H1 (cell line): ENCODE data around the gene ACAP3. TPM values are rescaled to one million over a fixed set of nuclear protein-coding genes. Genes with fewer than 3 reads are reported as not detected.

ENCODE experiments used
- CTCF ChIA-PET: fragments of 300-600 bp; sonication (Branson Sonifier 250); formaldehyde crosslinking; loops from one replicate; lab custom pipeline; 2021; ENCODE audit not compliant: partially characterized antibody; lab: Charles Lee
- POLR2A ChIA-PET: fragments of 300-600 bp; sonication (Branson Sonifier 250); formaldehyde crosslinking; loops from one replicate; lab custom pipeline; 2021; ENCODE audit warnings: inconsistent platforms; ENCODE audit not compliant: partially characterized antibody; lab: Charles Lee
- DNase-seq, 2 experiments: peaks; one replicate each; pipeline versions ENCODE4 v3.0.0 to v3.0.0-alpha.2; 2010 to 2022; ENCODE audit warnings: low spot score in 2 of 2, low read depth in 1 of 2, mixed read lengths in 1 of 2
- FAIRE-seq: peaks from 2 replicates; lab custom pipeline; 2011; peaks lifted over from hg19 to GRCh38; lab: Jason Lieb, UNC
- H2AFZ ChIP-seq: 2 replicates; pipeline ENCODE4 v1.8.1; 2012; ENCODE audit warnings: low read length, inconsistent platforms
- H2AK5ac ChIP-seq: 2 replicates; pipeline ENCODE4 v1.6.1; 2013; ENCODE audit warnings: low read depth, low read length
- H2BK120ac ChIP-seq: replicated peaks from 2 replicates; pipeline ENCODE3; 2013; ENCODE audit warnings: low read depth, low read length, inconsistent platforms
- H2BK12ac ChIP-seq: 2 replicates; pipeline ENCODE4 v1.6.1; 2013; ENCODE audit warnings: low read depth, low read length
- H2BK15ac ChIP-seq: 2 replicates; pipeline ENCODE4 v1.6.1; 2013; ENCODE audit warnings: low read length
- H2BK20ac ChIP-seq: 2 replicates; pipeline ENCODE4 v1.6.1; 2013; ENCODE audit warnings: low read length
- H2BK5ac ChIP-seq: 2 replicates; pipeline ENCODE4 v1.6.1; 2013; ENCODE audit warnings: low read depth, low read length
- H3K14ac ChIP-seq: 2 replicates; pipeline ENCODE4 v1.6.1; 2013; ENCODE audit warnings: inconsistent platforms; ENCODE audit not compliant: insufficient read length
- H3K18ac ChIP-seq: 2 replicates; pipeline ENCODE4 v1.6.1; 2013; ENCODE audit warnings: low read length; ENCODE audit errors: extremely low read depth
- H3K23ac ChIP-seq: 2 replicates; pipeline ENCODE4 v1.6.1; 2013; ENCODE audit warnings: inconsistent platforms; ENCODE audit not compliant: insufficient read length
- H3K23me2 ChIP-seq: 2 replicates; pipeline ENCODE4 v1.6.1; 2013; ENCODE audit warnings: low read depth, low read length
- H3K27ac ChIP-seq: 2 replicates; pipeline ENCODE4 v1.6.1; 2011; ENCODE audit warnings: low read depth, low read length, inconsistent platforms
- H3K27me3 ChIP-seq, 4 experiments: replicated peaks in 1 of 4; 1 replicate in 1 of 4; 2 replicates in 3 of 4; pipeline versions ENCODE4 v1.6.1 to v1.8.1; 2011 to 2013; ENCODE audit warnings: low read length in 3 of 4, mild to moderate bottlenecking in 3 of 4, inconsistent platforms in 2 of 4, mixed read lengths in 2 of 4, moderate library complexity in 1 of 4; ENCODE audit not compliant: control insufficient read depth in 3 of 4, insufficient read depth in 3 of 4; ENCODE audit errors: extremely low read depth in 1 of 4
- H3K36me3 ChIP-seq, 4 experiments: 2 replicates each; pipeline versions ENCODE4 v1.6.1 to v1.8.1; 2011 to 2013; ENCODE audit warnings: mild to moderate bottlenecking in 4 of 4, low read length in 3 of 4, moderate library complexity in 2 of 4, control low read depth in 1 of 4, inconsistent platforms in 1 of 4; ENCODE audit not compliant: insufficient read depth in 4 of 4, control insufficient read depth in 2 of 4
- H3K4ac ChIP-seq: replicated peaks from 2 replicates; pipeline ENCODE3; 2013; ENCODE audit warnings: low read length, low read depth, mixed read lengths, inconsistent platforms; ENCODE audit not compliant: insufficient read length
- H3K4me1 ChIP-seq, 4 experiments: replicated peaks in 1 of 4; 1 replicate in 1 of 4; 2 replicates in 3 of 4; pipeline versions ENCODE4 v1.6.1 to v1.8.1; 2011 to 2013; ENCODE audit warnings: low read length in 3 of 4, inconsistent platforms in 2 of 4, mixed read lengths in 1 of 4; ENCODE audit not compliant: insufficient read depth in 4 of 4, control insufficient read depth in 3 of 4
- H3K4me2 ChIP-seq, 2 experiments: 2 replicates each; pipeline versions ENCODE4 v1.6.1 to v1.8.1; 2011 to 2013; ENCODE audit warnings: low read depth in 2 of 2, low read length in 2 of 2, control low read depth in 1 of 2, inconsistent platforms in 1 of 2, mild to moderate bottlenecking in 1 of 2; ENCODE audit not compliant: insufficient read depth in 1 of 2
- H3K4me3 ChIP-seq, 4 experiments: fragments of 200-600, 300-600 bp in 1 of 4; sonication (generic), shearing (Covaris generic), sonication (Bioruptor Twin) in 1 of 4; 2 replicates each; pipeline versions ENCODE4 v1.5.1 to v1.8.1; 2011 to 2016; ENCODE audit warnings: low read length in 4 of 4, low read depth in 3 of 4, control low read depth in 2 of 4, inconsistent platforms in 2 of 4, mild to moderate bottlenecking in 2 of 4, mixed read lengths in 1 of 4, moderate library complexity in 1 of 4; ENCODE audit not compliant: insufficient read depth in 2 of 4; ENCODE audit errors: extremely low read depth in 1 of 4
- H3K56ac ChIP-seq: replicated peaks from 2 replicates; pipeline ENCODE3; 2013; ENCODE audit warnings: low read depth, mild to moderate bottlenecking, mixed read lengths, low read length, inconsistent platforms; ENCODE audit not compliant: insufficient read length
- H3K79me1 ChIP-seq: 2 replicates; pipeline ENCODE4 v1.6.1; 2013; ENCODE audit warnings: low read depth, low read length, control low read depth
- H3K79me2 ChIP-seq, 2 experiments: 2 replicates each; pipeline versions ENCODE4 v1.6.1 to v1.8.1; 2012 to 2013; ENCODE audit warnings: low read length in 2 of 2, mild to moderate bottlenecking in 2 of 2, inconsistent platforms in 1 of 2; ENCODE audit not compliant: insufficient read depth in 2 of 2, control insufficient read depth in 1 of 2
- H3K9ac ChIP-seq, 4 experiments: replicated peaks in 1 of 4; 1 replicate in 1 of 4; 2 replicates in 3 of 4; pipeline versions ENCODE4 v1.6.1 to v1.8.1; 2011 to 2013; ENCODE audit warnings: low read depth in 3 of 4, low read length in 3 of 4, control low read depth in 2 of 4, mild to moderate bottlenecking in 2 of 4, moderate library complexity in 2 of 4, inconsistent platforms in 1 of 4; ENCODE audit errors: extremely low read depth in 1 of 4
- H3K9me3 ChIP-seq, 2 experiments: 2 replicates each; pipeline versions ENCODE4 v1.6.1 to v1.8.1; 2012 to 2013; ENCODE audit warnings: mild to moderate bottlenecking in 2 of 2, moderate library complexity in 2 of 2, control low read depth in 1 of 2, inconsistent platforms in 1 of 2, low read depth in 1 of 2, low read length in 1 of 2, mixed read lengths in 1 of 2; ENCODE audit not compliant: insufficient read depth in 2 of 2
- H4K20me1 ChIP-seq, 2 experiments: replicated peaks in 1 of 2; 2 replicates each; pipeline versions ENCODE3 to v1.8.1; 2011 to 2013; ENCODE audit warnings: inconsistent platforms in 2 of 2, low read length in 2 of 2, mild to moderate bottlenecking in 1 of 2; ENCODE audit not compliant: insufficient read depth in 2 of 2, control insufficient read depth in 1 of 2
- H4K5ac ChIP-seq: 2 replicates; pipeline ENCODE4 v1.6.1; 2013; ENCODE audit warnings: low read length, low read depth, mixed read lengths, inconsistent platforms; ENCODE audit not compliant: insufficient read length
- H4K8ac ChIP-seq: 2 replicates; pipeline ENCODE4 v1.8.0; 2013; ENCODE audit warnings: mild to moderate bottlenecking, moderate library complexity, low read length, inconsistent platforms; ENCODE audit not compliant: insufficient read depth; ENCODE audit errors: extremely low read depth
- H4K91ac ChIP-seq: replicated peaks from 2 replicates; pipeline ENCODE3; 2013; ENCODE audit warnings: low read length, mixed read lengths, inconsistent platforms; ENCODE audit not compliant: insufficient read length
- BACH1 ChIP-seq: IDR thresholded peaks from 2 replicates; pipeline ENCODE4 v1.6.1; 2012; ENCODE audit warnings: low read length, improper control_type of control experiment
- CBX5 ChIP-seq: fragments of 300-800, 300-1000 bp; sonication (generic); IDR thresholded peaks from 2 replicates; pipeline ENCODE4 v1.7.1; 2016; ENCODE audit warnings: antibody characterized with exemption, low read length, low read depth
- CREB1 ChIP-seq: IDR thresholded peaks from 2 replicates; pipeline ENCODE4 v1.6.1; 2012; ENCODE audit warnings: inconsistent platforms
- CTBP2 ChIP-seq: IDR thresholded peaks from 2 replicates; pipeline ENCODE4 v1.7.0; 2011; ENCODE audit warnings: borderline replicate concordance, mild to moderate bottlenecking, moderate library complexity, mixed read lengths, low read length; ENCODE audit not compliant: insufficient read depth, insufficient read length
- JUN ChIP-seq: IDR thresholded peaks from 2 replicates; pipeline ENCODE4 v1.6.1; 2011; ENCODE audit warnings: low read depth, mild to moderate bottlenecking, improper control_type of control experiment, low read length
- KDM4A ChIP-seq: IDR thresholded peaks from one replicate; pipeline ENCODE4 v1.7.1; 2012; ENCODE audit warnings: low read depth, mild to moderate bottlenecking, moderate library complexity, low read length, inconsistent platforms; ENCODE audit not compliant: severe bottlenecking
- MAFK ChIP-seq: IDR thresholded peaks from 2 replicates; pipeline ENCODE4 v1.6.1; 2012; ENCODE audit warnings: low read depth, mild to moderate bottlenecking, improper control_type of control experiment, low read length
- POLR2A ChIP-seq, 2 experiments: IDR thresholded peaks; 1 replicate in 1 of 2; 2 replicates in 1 of 2; pipeline ENCODE4 v1.6.1; 2011; ENCODE audit warnings: low read depth in 2 of 2, low read length in 2 of 2, mild to moderate bottlenecking in 2 of 2; ENCODE audit errors: control extremely low read depth in 1 of 2
- RFX5 ChIP-seq: IDR thresholded peaks from 2 replicates; pipeline ENCODE4 v1.6.1; 2011; ENCODE audit warnings: low read depth, low read length, improper control_type of control experiment, borderline replicate concordance
- SIN3A ChIP-seq, 2 experiments: IDR thresholded peaks in 1 of 2; conservative IDR thresholded peaks in 1 of 2; 2 replicates each; pipeline ENCODE4 v1.6.1; 2011 to 2012; ENCODE audit warnings: low read length in 2 of 2, improper control_type of control experiment in 1 of 2, low read depth in 1 of 2, mild to moderate bottlenecking in 1 of 2
- SP2 ChIP-seq: IDR thresholded peaks from 2 replicates; pipeline ENCODE4 v1.6.1; 2012; ENCODE audit warnings: mild to moderate bottlenecking, low read length, inconsistent platforms
- WGBS, 2 experiments: shearing (Covaris generic) in 1 of 2; methylation state at CpG; one replicate each; pipeline versions ENCODE4 v1.1.6 to v1.1.7; 2013 to 2015; ENCODE audit warnings: low lambda C conversion rate in 2 of 2, mixed read lengths in 2 of 2, inconsistent platforms in 1 of 2, low coverage in 1 of 2, missing lambda C conversion rate in 1 of 2; ENCODE audit not compliant: insufficient replicate concordance in 2 of 2, insufficient coverage in 1 of 2, insufficient read length in 1 of 2; ENCODE audit errors: extremely low coverage in 1 of 2, missing lambda C conversion rate in 1 of 2; 5-methylcytosine and 5-hydroxymethylcytosine counted together
- polyA plus RNA-seq, 7 experiments: library from polyadenylated mRNA; depleted of rRNA in 3 of 7; stranded (reverse) in 5 of 7; unstranded in 2 of 7; fragments of >200 nt in 5 of 7; fragments of 200-250 nt in 2 of 7; gene quantifications; 1 replicate in 5 of 7; 2 replicates in 1 of 7; 4 replicates in 1 of 7; pipeline versions ENCODE4 v1.2.1 to v1.2.3, GENCODE V29; 2011 to 2013; ENCODE audit warnings: missing spikeins in 2 of 7, mixed read lengths in 2 of 7
- total RNA-seq: library from RNA; stranded (reverse); fragmentation: NEBNext Ultra II Directional; extraction: Animal tissue kit (Norgen Biotek cat#: 25700); gene quantifications from 2 replicates; pipeline ENCODE4 v1.2.1, GENCODE V29; 2021
- TF ChIP-seq, protein P1 (sequence below): IDR thresholded peaks from 2 replicates; pipeline ENCODE4 v1.6.1; 2012; ENCODE audit warnings: low read length, inconsistent platforms
- TF ChIP-seq, protein P2 (sequence below): IDR thresholded peaks from 2 replicates; pipeline ENCODE4 v1.6.1; 2012; ENCODE audit warnings: inconsistent platforms

The ACAP3 gene
- total and polyA plus RNA-seq, 2 of the 8 experiments (the other 6 are each of a cell fraction or from before 2014, with no cell fraction given), result 14.8 to 28.3 TPM

GRCh38 chr1:1243266-1243660 lies 64.5 kb downstream of the ACAP3 start:
- H3K4me1 ChIP-seq, result peaks cover 0 to 10% (median 1%) of the 10 kb centered on the region in 4 experiments; a peak in 5 of 7 replicates
- H3K18ac ChIP-seq, result no peak overlapping the region
- H3K23ac ChIP-seq, result no peak overlapping the region
- H3K79me2 ChIP-seq, result no peaks in the 10 kb centered on the region; a peak in 1 of 4 replicates
- peaks cover 4 to 9% of the 10 kb centered on the region in 2 experiments for H4K20me1 ChIP-seq
- no peak overlapping the region for H2BK120ac ChIP-seq
- H3K4me2 ChIP-seq, result no peak overlapping the region
- no peaks in the 10 kb centered on the region for H3K9me3 ChIP-seq
- no peak overlapping the region for H2BK20ac ChIP-seq
- ChIA-PET CTCF (interaction anchor here (0.8 to 1.1 kb wide), 2 partner anchors 10 to 121 kb away, joined by 3 to 5 read pairs; no protein-coding TSS in a partner anchor), POLR2A (interaction anchor here (0.7 to 0.8 kb wide), 2 partner anchors 9 to 212 kb away, joined by 3 read pairs; no protein-coding TSS in a partner anchor)
- H3K27me3 ChIP-seq, result peaks cover 2 to 19% (median 11%) of the 10 kb centered on the region in 4 experiments; a peak in 6 of 7 replicates
- H3K79me1 ChIP-seq, result no peaks in the 10 kb centered on the region
- no peaks in the 10 kb centered on the region for H3K36me3 ChIP-seq
- no peaks in the 10 kb centered on the region; the same call in 1 of the 2 replicates for H3K23me2 ChIP-seq
- H3K4ac ChIP-seq, result no peak overlapping the region
- no peak overlapping the region for H4K8ac ChIP-seq
- DNase-seq (no peak), FAIRE-seq (no peak)
- no peak overlapping the region for H2BK12ac ChIP-seq
- no peak overlapping the region for H3K14ac ChIP-seq
- H3K27ac ChIP-seq, result no peak overlapping the region
- no peak overlapping the region for H4K91ac ChIP-seq
- no peak overlapping the region for H2BK5ac ChIP-seq
- 97% methylated on average over 13 of the region's 23 CpGs; no CpG with 5 or more reads in 1 of the 2 experiments for WGBS, 2 experiments
- no peak overlapping the region for H3K9ac ChIP-seq
- no peak overlapping the region for H3K4me3 ChIP-seq
- no peak overlapping the region for H2AK5ac ChIP-seq
- no peak overlapping the region for H2AFZ ChIP-seq
- no peak overlapping the region for H4K5ac ChIP-seq
- H3K56ac ChIP-seq, result no peak overlapping the region
- no peak overlapping the region for H2BK15ac ChIP-seq
- TF ChIP-seq KDM4A, result no peak
- TF ChIP-seq CREB1, result no peak
- no peak for TF ChIP-seq JUN
- TF ChIP-seq BACH1, result no peak
- TF ChIP-seq, protein P1, sequence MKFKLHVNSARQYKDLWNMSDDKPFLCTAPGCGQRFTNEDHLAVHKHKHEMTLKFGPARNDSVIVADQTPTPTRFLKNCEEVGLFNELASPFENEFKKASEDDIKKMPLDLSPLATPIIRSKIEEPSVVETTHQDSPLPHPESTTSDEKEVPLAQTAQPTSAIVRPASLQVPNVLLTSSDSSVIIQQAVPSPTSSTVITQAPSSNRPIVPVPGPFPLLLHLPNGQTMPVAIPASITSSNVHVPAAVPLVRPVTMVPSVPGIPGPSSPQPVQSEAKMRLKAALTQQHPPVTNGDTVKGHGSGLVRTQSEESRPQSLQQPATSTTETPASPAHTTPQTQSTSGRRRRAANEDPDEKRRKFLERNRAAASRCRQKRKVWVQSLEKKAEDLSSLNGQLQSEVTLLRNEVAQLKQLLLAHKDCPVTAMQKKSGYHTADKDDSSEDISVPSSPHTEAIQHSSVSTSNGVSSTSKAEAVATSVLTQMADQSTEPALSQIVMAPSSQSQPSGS, result no peak
- TF ChIP-seq CTBP2, result no peak
- TF ChIP-seq CBX5, result no peak
- no peak for TF ChIP-seq SIN3A (conservative IDR thresholded peaks at IDR 0.05 in 1 of 2, IDR thresholded peaks at IDR 0.05 in 1 of 2; ENCODE audit: low read depth in 1 of 2, low read length in 2 of 2)
- TF ChIP-seq SP2, result no peak
- TF ChIP-seq POLR2A (IDR thresholded peaks at IDR 0.05; ENCODE audit: control extremely low read depth in 1 of 2, low read depth in 2 of 2, low read length in 2 of 2), result no peak
- TF ChIP-seq MAFK, result no peak
- no peak for TF ChIP-seq RFX5
- TF ChIP-seq, protein P2, sequence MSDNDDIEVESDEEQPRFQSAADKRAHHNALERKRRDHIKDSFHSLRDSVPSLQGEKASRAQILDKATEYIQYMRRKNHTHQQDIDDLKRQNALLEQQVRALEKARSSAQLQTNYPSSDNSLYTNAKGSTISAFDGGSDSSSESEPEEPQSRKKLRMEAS, result no peak
